Vagina (tissue), 2 donors: ENCODE results near the gene ZNF555. TPM values are rescaled to one million over a fixed set of nuclear protein-coding genes. Genes with fewer than 3 reads are reported as not detected.

Source experiments
- DNase-seq, 2 donors: peaks; one replicate each; pipeline ENCODE4 v3.0.0-alpha.2; 2017; ENCODE audit errors: extremely low spot score in 2 of 2
- H3K27ac ChIP-seq: fragments of 200-600 bp; sonication (generic); one replicate; pipeline ENCODE4 v1.5.1; 2019
- H3K27me3 ChIP-seq: fragments of 200-600 bp; sonication (generic); one replicate; pipeline ENCODE4 v1.5.1; 2019
- H3K36me3 ChIP-seq, 2 donors: fragments of 200-600 bp; sonication (generic); one replicate each; pipeline ENCODE4 v1.5.1; 2017 to 2019
- H3K4me1 ChIP-seq: fragments of 200-600 bp; sonication (generic); one replicate; pipeline ENCODE4 v1.5.1; 2019
- H3K4me3 ChIP-seq, 2 donors: fragments of 200-600 bp; sonication (generic); 1 replicate in 1 of 2; 2 replicates in 1 of 2; pipeline ENCODE4 v1.5.1; 2016 to 2019
- H3K9me3 ChIP-seq: fragments of 200-600 bp; sonication (generic); one replicate; pipeline ENCODE4 v1.5.1; 2019
- POLR2A ChIP-seq, 2 donors: fragments of 450-650 bp; IDR thresholded peaks; one replicate each; pipeline ENCODE4 v1.6.1; 2017; ENCODE audit warnings: antibody characterized with exemption in 2 of 2, mild to moderate bottlenecking in 2 of 2, moderate library complexity in 2 of 2
- POLR2AphosphoS5 ChIP-seq, 2 donors: sonication (generic); formaldehyde crosslinking; IDR thresholded peaks; one replicate each; pipeline ENCODE4 v1.9.0; 2017; ENCODE audit warnings: antibody characterized with exemption in 2 of 2, mild to moderate bottlenecking in 2 of 2, low read depth in 1 of 2; ENCODE audit not compliant: insufficient read depth in 1 of 2
- intact Hi-C: fragments of 100-400 bp; cut with DNase I; formaldehyde crosslinking; loops from one replicate; pipeline ENCODE4 v1.15.1; 2023
- total RNA-seq: library from RNA; depleted of rRNA; stranded (reverse); fragments of >200 nt; gene quantifications from one replicate; pipeline ENCODE4 v1.2.3, GENCODE V29; 2016
- TF ChIP-seq, protein P1 (sequence below), 3 experiments: fragments of 450-650 bp in 2 of 3; fragments of 200-600 bp in 1 of 3; sonication (generic) in 1 of 3; IDR thresholded peaks; one replicate each; pipeline ENCODE4 v1.5.1; 2017 to 2019; ENCODE audit warnings: antibody characterized with exemption in 3 of 3, mild to moderate bottlenecking in 2 of 3, moderate library complexity in 2 of 3

ZNF555 gene
- total RNA-seq, 1 donor from 2014 or later, result 3.7 TPM

- Histone ChIP-seq H3K9me3 (peaks cover 33% of the 10 kb centered on the region), H3K27me3 (no peaks in the 10 kb centered on the region), H3K4me1 (no peaks in the 10 kb centered on the region), H3K27ac (no peak overlapping the region), H3K36me3 (peaks cover 0 to 9% of the 10 kb centered on the region in 2 donors), H3K4me3 (no peak overlapping the region)
- no peak for DNase-seq
- TF ChIP-seq, protein P1, sequence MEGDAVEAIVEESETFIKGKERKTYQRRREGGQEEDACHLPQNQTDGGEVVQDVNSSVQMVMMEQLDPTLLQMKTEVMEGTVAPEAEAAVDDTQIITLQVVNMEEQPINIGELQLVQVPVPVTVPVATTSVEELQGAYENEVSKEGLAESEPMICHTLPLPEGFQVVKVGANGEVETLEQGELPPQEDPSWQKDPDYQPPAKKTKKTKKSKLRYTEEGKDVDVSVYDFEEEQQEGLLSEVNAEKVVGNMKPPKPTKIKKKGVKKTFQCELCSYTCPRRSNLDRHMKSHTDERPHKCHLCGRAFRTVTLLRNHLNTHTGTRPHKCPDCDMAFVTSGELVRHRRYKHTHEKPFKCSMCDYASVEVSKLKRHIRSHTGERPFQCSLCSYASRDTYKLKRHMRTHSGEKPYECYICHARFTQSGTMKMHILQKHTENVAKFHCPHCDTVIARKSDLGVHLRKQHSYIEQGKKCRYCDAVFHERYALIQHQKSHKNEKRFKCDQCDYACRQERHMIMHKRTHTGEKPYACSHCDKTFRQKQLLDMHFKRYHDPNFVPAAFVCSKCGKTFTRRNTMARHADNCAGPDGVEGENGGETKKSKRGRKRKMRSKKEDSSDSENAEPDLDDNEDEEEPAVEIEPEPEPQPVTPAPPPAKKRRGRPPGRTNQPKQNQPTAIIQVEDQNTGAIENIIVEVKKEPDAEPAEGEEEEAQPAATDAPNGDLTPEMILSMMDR (IDR thresholded peaks at IDR 0.05), result no peak
- TF ChIP-seq POLR2AphosphoS5 (IDR thresholded peaks at IDR 0.05; ENCODE audit: insufficient read depth in 1 of 2, low read depth in 1 of 2), result no peak
- intact Hi-C loops, result no loop called here
Measured at GRCh38 chr19:2858864-2859263, 17.6 kb downstream of the ZNF555 start.

DNA sequence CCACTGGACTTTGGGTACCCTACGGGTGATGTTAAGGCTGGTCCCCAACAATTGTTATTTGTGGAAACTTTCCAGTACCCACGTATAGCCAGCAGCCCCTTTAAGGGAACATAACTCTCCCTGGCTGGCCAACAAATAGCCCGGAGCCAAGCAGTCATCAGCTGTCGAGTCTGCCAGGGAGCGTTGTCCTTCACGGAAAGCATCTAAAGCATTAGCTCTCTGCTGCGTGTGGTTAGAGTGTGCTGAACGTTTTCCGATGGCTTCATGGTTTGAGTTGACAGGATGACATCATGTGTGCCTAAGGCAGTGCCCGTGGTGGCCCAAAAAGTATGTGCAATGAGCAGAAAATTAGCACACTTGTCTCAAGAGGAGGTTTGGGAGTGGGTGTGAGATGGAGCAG lies 22.5 kb downstream of the ZNF555 start:
- intact Hi-C loops, result no loop called here
- no peak overlapping the region for H3K27ac ChIP-seq
- TF ChIP-seq, protein P1 (IDR thresholded peaks at IDR 0.05), result no peak
- no peak for TF ChIP-seq POLR2A (IDR thresholded peaks at IDR 0.05)
- no peaks in the 10 kb centered on the region for H3K4me1 ChIP-seq
- no peaks in the 10 kb centered on the region for H3K36me3 ChIP-seq
- H3K4me3 ChIP-seq, result no peak overlapping the region
- DNase-seq, result no peak
- H3K27me3 ChIP-seq, result no peaks in the 10 kb centered on the region
- peaks cover 3% of the 10 kb centered on the region for H3K9me3 ChIP-seq

- Histone ChIP-seq H3K27me3 (no peaks in the 10 kb centered on the region), H3K27ac (no peak overlapping the region), H3K9me3 (no peaks in the 10 kb centered on the region), H3K4me3 (no peak overlapping the region), H3K4me1 (no peaks in the 10 kb centered on the region), H3K36me3 (no peaks in the 10 kb centered on the region)
- DNase-seq, result no peak
- TF ChIP-seq POLR2AphosphoS5 (IDR thresholded peaks at IDR 0.05; ENCODE audit: insufficient read depth in 1 of 2, low read depth in 1 of 2) (no peak), POLR2A (IDR thresholded peaks at IDR 0.05) (no peak)
- TF ChIP-seq, protein P1 (IDR thresholded peaks at IDR 0.05), result no peak
- intact Hi-C loops, result no loop called here
Measured at GRCh38 chr19:2865334-2866100, 24.2 kb downstream of the ZNF555 start.

DNA sequence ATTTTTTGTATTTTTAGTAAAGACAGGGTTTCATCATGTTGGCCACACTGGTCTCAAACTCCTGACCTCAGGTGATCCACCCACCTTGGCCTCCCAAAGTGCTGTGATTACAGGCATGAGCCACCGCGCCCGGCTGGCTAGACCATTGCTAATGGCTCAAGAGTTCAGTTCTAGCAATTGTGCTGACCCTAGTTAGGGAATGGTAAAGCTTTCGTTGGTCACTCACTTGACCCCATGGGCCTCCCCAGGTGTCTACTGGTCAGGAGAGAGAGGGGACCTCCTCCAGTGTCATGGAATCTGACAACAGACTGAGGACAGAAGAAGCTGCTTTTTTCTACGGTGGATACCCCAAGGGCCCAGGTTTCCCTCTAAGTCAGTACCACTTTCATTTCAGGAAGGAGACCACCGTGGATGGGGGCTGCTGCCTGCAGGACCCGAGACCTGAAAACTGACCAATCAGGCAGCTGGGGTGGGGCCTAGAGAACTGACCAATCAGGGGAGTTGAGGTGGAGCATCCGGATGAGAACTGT lies 25.3 kb downstream of the ZNF555 start:
- Histone ChIP-seq H3K27ac (no peak overlapping the region), H3K9me3 (no peaks in the 10 kb centered on the region), H3K36me3 (no peaks in the 10 kb centered on the region), H3K27me3 (no peaks in the 10 kb centered on the region), H3K4me3 (no peak overlapping the region), H3K4me1 (no peaks in the 10 kb centered on the region)
- TF ChIP-seq POLR2A (IDR thresholded peaks at IDR 0.05), result no peak
- TF ChIP-seq, protein P1 (IDR thresholded peaks at IDR 0.05), result no peak
- TF ChIP-seq POLR2AphosphoS5 (IDR thresholded peaks at IDR 0.05; ENCODE audit: insufficient read depth in 1 of 2, low read depth in 1 of 2), result no peak
- no peak for DNase-seq
- intact Hi-C loops, result no loop called here
